GM18526 (cell line): Measurements from ENCODE around the gene CPAMD8.

ENCODE experiments used
- POLR2A ChIP-seq: IDR thresholded peaks from 3 replicates; pipeline ENCODE4 v1.6.1; 2011; ENCODE audit not compliant: insufficient read length; ENCODE audit errors: extremely low read depth

The CPAMD8 gene

GRCh38 chr19:16943942-16944625 lies 82.5 kb downstream of the CPAMD8 start:
- no peak for TF ChIP-seq POLR2A

- TF ChIP-seq POLR2A = no peak
Observed at GRCh38 chr19:16942583-16942982, 84.0 kb downstream of the CPAMD8 start.

- no peak for TF ChIP-seq POLR2A
Observed at GRCh38 chr19:16940626-16941025, 86.0 kb downstream of the CPAMD8 start.

GRCh38 chr19:16938211-16938610 lies 88.4 kb downstream of the CPAMD8 start:
- TF ChIP-seq POLR2A = no peak

GRCh38 chr19:16936901-16937300 lies 89.7 kb downstream of the CPAMD8 start:
- no peak for TF ChIP-seq POLR2A

- TF ChIP-seq POLR2A = no peak
Observed at GRCh38 chr19:16934489-16934888, 92.1 kb downstream of the CPAMD8 start.

- TF ChIP-seq POLR2A = no peak
Observed at GRCh38 chr19:16931306-16931705, 95.3 kb downstream of the CPAMD8 start.

GRCh38 chr19:16930753-16931152 lies 95.9 kb downstream of the CPAMD8 start:
- no peak for TF ChIP-seq POLR2A

- no peak for TF ChIP-seq POLR2A
Observed at GRCh38 chr19:16928916-16929315, 97.7 kb downstream of the CPAMD8 start.

GRCh38 chr19:16928351-16928750 lies 98.3 kb downstream of the CPAMD8 start:
- no peak for TF ChIP-seq POLR2A

- TF ChIP-seq POLR2A = no peak
Observed at GRCh38 chr19:16927883-16928282, 98.7 kb downstream of the CPAMD8 start.

- no peak for TF ChIP-seq POLR2A
Observed at GRCh38 chr19:16922949-16923348, 103.7 kb downstream of the CPAMD8 start.

- no peak for TF ChIP-seq POLR2A
Observed at GRCh38 chr19:16922592-16922934, 104.0 kb downstream of the CPAMD8 start.

GRCh38 chr19:16921766-16922591 lies 104.6 kb downstream of the CPAMD8 start:
- TF ChIP-seq POLR2A = no peak

- no peak for TF ChIP-seq POLR2A
Observed at GRCh38 chr19:16920816-16921529, 105.6 kb downstream of the CPAMD8 start.

- no peak for TF ChIP-seq POLR2A
Observed at GRCh38 chr19:16919496-16919895, 107.1 kb downstream of the CPAMD8 start.
